Loucy (cell line): ENCODE data around the gene MEGF10.

Experiments
- EZH2phosphoT487 ChIP-seq: fragments of 200-600 bp; IDR thresholded peaks from 2 replicates; pipeline ENCODE4 v1.6.1; 2018; ENCODE audit warnings: antibody characterized with exemption, mild to moderate bottlenecking, moderate library complexity, borderline replicate concordance
- TF ChIP-seq, protein P1 (sequence below): fragments of 200-600 bp; sonication (generic); conservative IDR thresholded peaks from 2 replicates; pipeline ENCODE4 v1.5.1; 2014; ENCODE audit warnings: mild to moderate bottlenecking, antibody characterized with exemption, low read length

DNA sequence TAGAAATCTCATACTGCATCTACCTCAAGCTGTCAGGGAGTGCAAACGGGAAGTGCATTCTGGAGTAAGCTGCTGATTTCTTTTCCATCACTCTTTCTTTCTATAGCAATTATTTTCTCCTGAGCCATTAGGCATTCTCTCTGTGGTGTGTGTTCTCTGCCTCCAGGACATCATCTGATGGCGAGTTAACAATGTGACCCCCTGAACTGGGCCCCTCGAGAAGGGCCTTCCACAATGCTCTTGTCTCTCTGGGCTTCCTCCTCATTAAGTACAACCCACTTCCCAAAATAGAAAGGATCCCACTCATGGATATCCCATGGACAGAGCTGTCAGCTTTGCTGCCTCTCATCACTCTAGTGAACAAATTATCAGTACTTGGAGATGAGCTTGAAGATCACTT lies 130.2 kb downstream of the MEGF10 start:
- TF ChIP-seq, protein P1, sequence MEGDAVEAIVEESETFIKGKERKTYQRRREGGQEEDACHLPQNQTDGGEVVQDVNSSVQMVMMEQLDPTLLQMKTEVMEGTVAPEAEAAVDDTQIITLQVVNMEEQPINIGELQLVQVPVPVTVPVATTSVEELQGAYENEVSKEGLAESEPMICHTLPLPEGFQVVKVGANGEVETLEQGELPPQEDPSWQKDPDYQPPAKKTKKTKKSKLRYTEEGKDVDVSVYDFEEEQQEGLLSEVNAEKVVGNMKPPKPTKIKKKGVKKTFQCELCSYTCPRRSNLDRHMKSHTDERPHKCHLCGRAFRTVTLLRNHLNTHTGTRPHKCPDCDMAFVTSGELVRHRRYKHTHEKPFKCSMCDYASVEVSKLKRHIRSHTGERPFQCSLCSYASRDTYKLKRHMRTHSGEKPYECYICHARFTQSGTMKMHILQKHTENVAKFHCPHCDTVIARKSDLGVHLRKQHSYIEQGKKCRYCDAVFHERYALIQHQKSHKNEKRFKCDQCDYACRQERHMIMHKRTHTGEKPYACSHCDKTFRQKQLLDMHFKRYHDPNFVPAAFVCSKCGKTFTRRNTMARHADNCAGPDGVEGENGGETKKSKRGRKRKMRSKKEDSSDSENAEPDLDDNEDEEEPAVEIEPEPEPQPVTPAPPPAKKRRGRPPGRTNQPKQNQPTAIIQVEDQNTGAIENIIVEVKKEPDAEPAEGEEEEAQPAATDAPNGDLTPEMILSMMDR: no peak
- TF ChIP-seq EZH2phosphoT487: no peak
